OCI-LY3 (cell line): Measurements from ENCODE around the gene CFAP47.
A peak's percentile ranks its signal among the peaks of the same experiment; 100 is the strongest.
"Not testable (repeated sequence)": the region's sequence is repeated elsewhere in the genome, so short reads cannot be mapped to it uniquely, and the experiment has no call there.

Experiments used
- H2AFZ ChIP-seq: fragments of 200-600, 300-600 bp; shearing (Covaris generic); 2 replicates; pipeline ENCODE4 v1.6.0; 2014; ENCODE audit warnings: antibody characterized with exemption, low read depth, low read length
- H3K27ac ChIP-seq: fragments of 200-600, 300-600 bp; sonication (generic); 2 replicates; pipeline ENCODE4 v1.5.1; 2014; ENCODE audit warnings: mild to moderate bottlenecking, low read length, moderate library complexity, mixed read lengths
- H3K27me3 ChIP-seq: fragments of 200-600, 300-600 bp; sonication (generic); 2 replicates; pipeline ENCODE4 v1.6.1; 2014; ENCODE audit warnings: low read depth, low read length, mixed read lengths
- H3K36me3 ChIP-seq: fragments of 200-600, 300-600 bp; sonication (generic); replicated peaks from 2 replicates; pipeline ENCODE3; 2014; ENCODE audit warnings: low read depth, low read length, mixed read lengths
- H3K4me1 ChIP-seq: fragments of 300-600, 200-600 bp; sonication (generic); 2 replicates; pipeline ENCODE4 v1.6.1; 2014; ENCODE audit warnings: low read length, mixed read lengths
- H3K4me2 ChIP-seq: fragments of 200-600, 300-600 bp; sonication (generic); 2 replicates; pipeline ENCODE4 v1.6.1; 2014; ENCODE audit warnings: low read length, mixed read lengths
- H3K4me3 ChIP-seq: fragments of 300-600, 200-600 bp; sonication (generic); 2 replicates; pipeline ENCODE4 v1.5.1; 2014; ENCODE audit warnings: antibody characterized with exemption, mild to moderate bottlenecking, low read length, moderate library complexity
- H3K79me2 ChIP-seq: fragments of 300-600, 200-600 bp; shearing (Covaris generic); 2 replicates; pipeline ENCODE4 v1.6.1; 2014; ENCODE audit warnings: mild to moderate bottlenecking, low read length, mixed read lengths
- H3K9ac ChIP-seq: fragments of 300-600, 200-600 bp; shearing (Covaris generic); 2 replicates; pipeline ENCODE4 v1.6.0; 2014; ENCODE audit warnings: mild to moderate bottlenecking, low read length, moderate library complexity
- H3K9me3 ChIP-seq: fragments of 200-600, 300-600 bp; shearing (Covaris generic); 2 replicates; pipeline ENCODE4 v1.6.1; 2014; ENCODE audit warnings: low read length, mixed read lengths; ENCODE audit not compliant: insufficient read depth
- H4K20me1 ChIP-seq: fragments of 200-600, 300-600 bp; sonication (generic); 2 replicates; pipeline ENCODE4 v1.6.1; 2016; ENCODE audit warnings: low read length, mixed read lengths; ENCODE audit not compliant: insufficient read depth
- CTCF ChIP-seq: fragments of 200-600, 300-600 bp; sonication (generic); IDR thresholded peaks from 2 replicates; pipeline ENCODE4 v1.5.1; 2014; ENCODE audit warnings: antibody characterized with exemption, low read length, low read depth
- EZH2phosphoT487 ChIP-seq: fragments of 200-600 bp; shearing (Covaris generic); IDR thresholded peaks from 2 replicates; pipeline ENCODE4 v1.6.1; 2018; ENCODE audit warnings: antibody characterized with exemption, mixed run types, low read depth

Gene CFAP47

DNA sequence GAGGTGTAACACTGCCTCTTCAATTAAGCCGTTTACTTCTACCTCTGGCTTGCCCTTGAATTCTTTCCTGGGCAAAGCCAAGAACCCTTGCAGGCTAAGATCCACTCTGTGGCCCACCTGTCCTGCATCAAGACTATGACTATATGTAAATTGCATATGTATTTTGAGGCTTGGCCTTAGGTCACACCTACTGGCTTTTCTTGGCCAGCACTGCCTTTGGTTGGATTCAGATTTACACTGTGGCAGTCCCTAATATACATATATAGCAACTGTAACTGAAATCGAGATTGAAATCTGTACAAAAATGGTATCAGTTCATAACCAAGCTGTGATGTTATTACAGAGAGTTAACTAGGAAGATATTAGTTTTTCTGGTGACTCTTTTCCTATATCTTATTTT, 151.5 kb downstream of the CFAP47 start:
- peaks cover 13% of the 10 kb centered on the region for H3K4me1 ChIP-seq
- no peaks in the 10 kb centered on the region for H4K20me1 ChIP-seq
- no peak overlapping the region for H3K27ac ChIP-seq
- H3K27me3 ChIP-seq = no peaks in the 10 kb centered on the region
- H3K36me3 ChIP-seq = no peaks in the 10 kb centered on the region
- TF ChIP-seq CTCF = no peak
- TF ChIP-seq EZH2phosphoT487 = no peak
- H3K9me3 ChIP-seq = no peaks in the 10 kb centered on the region
- no peak overlapping the region for H3K4me3 ChIP-seq
- 0 out of 2 replicates have a peak overlapping the region, but pooled peaks have one; percentile 20 for H3K4me2 ChIP-seq
- no peak overlapping the region for H3K9ac ChIP-seq
- no peak overlapping the region for H2AFZ ChIP-seq
- no peaks in the 10 kb centered on the region for H3K79me2 ChIP-seq

- not testable (repeated sequence) for H3K9ac ChIP-seq, H3K36me3 ChIP-seq, H3K79me2 ChIP-seq, H3K9me3 ChIP-seq, H3K27ac ChIP-seq, H4K20me1 ChIP-seq, H2AFZ ChIP-seq, H3K4me2 ChIP-seq, H3K27me3 ChIP-seq, H3K4me3 ChIP-seq
- peaks cover 13% of the 10 kb centered on the region for H3K4me1 ChIP-seq
These were observed 155.5 kb downstream of the CFAP47 start for GRCh38 chrX:36075009-36075408.

GRCh38 chrX:36083256-36083655, 163.7 kb downstream of the CFAP47 start:
- H3K9me3 ChIP-seq = no peaks in the 10 kb centered on the region
- H3K79me2 ChIP-seq = no peaks in the 10 kb centered on the region
- H3K27ac ChIP-seq = no peak overlapping the region
- no peak overlapping the region for H3K4me3 ChIP-seq
- H3K27me3 ChIP-seq = no peaks in the 10 kb centered on the region
- no peaks in the 10 kb centered on the region for H3K36me3 ChIP-seq
- no peak overlapping the region for H3K4me2 ChIP-seq
- H4K20me1 ChIP-seq = no peaks in the 10 kb centered on the region
- no peak for TF ChIP-seq EZH2phosphoT487
- no peak for TF ChIP-seq CTCF
- no peak overlapping the region for H3K9ac ChIP-seq
- H3K4me1 ChIP-seq = no peaks in the 10 kb centered on the region
- H2AFZ ChIP-seq = no peak overlapping the region

DNA sequence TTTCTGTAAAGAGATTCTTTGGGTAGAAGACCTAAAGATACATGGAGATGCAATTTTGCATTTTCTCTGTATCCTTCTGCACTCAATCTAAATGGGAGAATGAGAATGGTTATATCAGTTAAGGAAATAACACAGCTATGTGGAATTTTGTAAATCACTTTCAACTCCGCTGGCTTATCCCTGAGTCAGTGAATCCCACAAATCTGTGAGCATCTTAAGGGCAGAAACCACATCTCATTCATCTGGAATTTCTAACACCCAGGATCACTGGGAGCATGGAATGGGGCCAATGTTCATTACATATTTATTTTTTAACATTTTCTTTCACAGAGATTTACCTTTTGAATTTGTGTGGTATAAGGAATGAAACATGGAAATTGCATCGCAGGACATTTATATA, 167.8 kb downstream of the CFAP47 start:
- Histone ChIP-seq H3K27me3 (no peaks in the 10 kb centered on the region), H3K9me3 (no peaks in the 10 kb centered on the region), H3K4me2 (no peak overlapping the region), H2AFZ (no peak overlapping the region), H3K27ac (no peak overlapping the region), H4K20me1 (no peaks in the 10 kb centered on the region), H3K9ac (no peak overlapping the region), H3K79me2 (no peaks in the 10 kb centered on the region), H3K4me1 (no peaks in the 10 kb centered on the region), H3K36me3 (no peaks in the 10 kb centered on the region), H3K4me3 (no peak overlapping the region)
- TF ChIP-seq EZH2phosphoT487 (no peak), CTCF (no peak)

DNA sequence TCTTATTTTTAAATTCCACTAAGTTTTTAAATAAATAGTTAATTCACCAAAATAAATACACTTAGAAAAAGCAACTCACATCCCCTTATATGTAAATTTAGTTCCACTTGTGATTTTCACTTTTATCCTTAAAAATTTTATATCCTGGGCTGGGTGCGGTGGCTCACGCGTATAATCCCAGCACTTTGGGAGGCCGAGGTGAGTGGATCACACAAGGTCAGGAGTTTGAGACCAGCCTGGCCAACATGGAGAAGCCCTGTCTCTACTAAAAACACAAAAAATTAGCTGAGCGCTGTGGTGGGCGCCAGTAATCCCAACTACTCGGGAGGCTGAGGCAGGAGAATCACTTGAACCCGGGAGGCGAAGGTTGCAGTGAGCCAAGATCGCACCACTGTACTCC, 169.4 kb downstream of the CFAP47 start:
- not testable (repeated sequence) for H3K27me3 ChIP-seq, H3K79me2 ChIP-seq, H3K4me3 ChIP-seq, H3K9ac ChIP-seq, H3K36me3 ChIP-seq, H3K4me2 ChIP-seq, H4K20me1 ChIP-seq, H2AFZ ChIP-seq, H3K27ac ChIP-seq, H3K4me1 ChIP-seq, H3K9me3 ChIP-seq
